ENCODE results near the gene AKAP6. TPM values are rescaled to one million over a fixed set of nuclear protein-coding genes. Genes with fewer than 3 reads are reported as not detected.

The AKAP6 gene
- total RNA-seq, 2 experiments from 2014 or later, result 0.13 to 0.72 TPM

- POLR2A ChIA-PET, result no interaction called here
Measured at GRCh38 chr14:32800320-32800719, 471.2 kb downstream of the AKAP6 start.

DNA sequence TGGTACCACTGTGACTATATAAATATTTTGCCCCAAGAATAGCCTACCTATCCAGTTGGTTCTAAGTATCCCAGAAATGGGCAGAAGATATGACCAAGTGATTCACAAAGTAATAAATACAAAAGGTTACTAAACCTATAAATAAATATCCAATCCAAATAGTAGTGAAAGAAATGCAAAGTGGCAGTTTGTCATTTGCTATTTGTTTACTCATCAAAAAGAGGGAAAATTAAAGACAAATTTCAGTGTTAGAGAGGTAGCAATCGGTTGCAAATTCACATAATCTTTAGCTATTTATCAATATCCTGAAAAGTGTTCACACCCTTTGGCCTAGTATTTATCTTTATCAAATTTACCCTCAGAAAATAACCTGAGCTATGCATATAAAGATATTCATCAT lies 473.2 kb downstream of the AKAP6 start:
- no TSS peak for BruUV-seq (replicated peaks)
- no peaks in the 10 kb centered on the region for H3K79me2 ChIP-seq (ENCODE audit: insufficient read depth, low read depth, low read length)
- no peaks in the 10 kb centered on the region for H3K4me1 ChIP-seq (ENCODE audit: insufficient read depth, low read length, poor library complexity, severe bottlenecking)
- TF ChIP-seq CTCF (conservative IDR thresholded peaks at IDR 0.05; ENCODE audit: low read length) (no peak), EZH2phosphoT487 (IDR thresholded peaks at IDR 0.05; ENCODE audit: borderline replicate concordance, low read depth, low read length) (no peak)
- ChIA-PET CTCF (ENCODE audit: unreplicated experiment) (no interaction called here), POLR2A (no interaction called here)
- intact Hi-C loops (cut with micrococcal nuclease; ENCODE audit: unreplicated experiment), result no loop called here
- no peaks in the 10 kb centered on the region for H4K20me1 ChIP-seq (ENCODE audit: insufficient read depth, low read length)
- H3K4me3 ChIP-seq (ENCODE audit: low read depth, low read length, poor library complexity, severe bottlenecking), result no peak overlapping the region
- H3K9me2 ChIP-seq (ENCODE audit: insufficient read depth, low read length), result no peaks in the 10 kb centered on the region
- no peak overlapping the region for H2AFZ ChIP-seq (ENCODE audit: low read length)
- no peak overlapping the region for H3K4me2 ChIP-seq (ENCODE audit: low read length)
- H3K36me3 ChIP-seq (ENCODE audit: insufficient read depth, low read length), result no peaks in the 10 kb centered on the region
- peaks cover 10% of the 10 kb centered on the region; the same call in 1 of the 2 replicates for H3K9me3 ChIP-seq (ENCODE audit: low read length)
- DNase-seq (ENCODE audit: low spot score), result no peak
- H3K27ac ChIP-seq (ENCODE audit: low read depth, low read length, poor library complexity, severe bottlenecking), result no peak overlapping the region

More at GRCh38 chr14:32800320-32800719, 471.2 kb downstream of the AKAP6 start:
- intact Hi-C loops (cut with micrococcal nuclease; ENCODE audit: unreplicated experiment), result no loop called here
- no TSS peak for BruUV-seq (replicated peaks)
- H3K4me3 ChIP-seq (ENCODE audit: low read depth, low read length, poor library complexity, severe bottlenecking), result no peak overlapping the region
- DNase-seq (ENCODE audit: low spot score), result no peak
- H3K4me1 ChIP-seq (ENCODE audit: insufficient read depth, low read length, poor library complexity, severe bottlenecking), result no peaks in the 10 kb centered on the region
- CTCF ChIA-PET (ENCODE audit: unreplicated experiment), result no interaction called here
- H4K20me1 ChIP-seq (ENCODE audit: insufficient read depth, low read length), result no peaks in the 10 kb centered on the region
- no peaks in the 10 kb centered on the region for H3K36me3 ChIP-seq (ENCODE audit: insufficient read depth, low read length)
- no peaks in the 10 kb centered on the region for H3K79me2 ChIP-seq (ENCODE audit: insufficient read depth, low read depth, low read length)
- no peak overlapping the region for H2AFZ ChIP-seq (ENCODE audit: low read length)
- no peaks in the 10 kb centered on the region for H3K9me2 ChIP-seq (ENCODE audit: insufficient read depth, low read length)
- TF ChIP-seq CTCF (conservative IDR thresholded peaks at IDR 0.05; ENCODE audit: low read length), result no peak
- no peak for TF ChIP-seq EZH2phosphoT487 (IDR thresholded peaks at IDR 0.05; ENCODE audit: borderline replicate concordance, low read depth, low read length)
- H3K4me2 ChIP-seq (ENCODE audit: low read length), result no peak overlapping the region
- peaks cover 10% of the 10 kb centered on the region; the same call in 1 of the 2 replicates for H3K9me3 ChIP-seq (ENCODE audit: low read length)
- H3K27ac ChIP-seq (ENCODE audit: low read depth, low read length, poor library complexity, severe bottlenecking), result no peak overlapping the region

DNA sequence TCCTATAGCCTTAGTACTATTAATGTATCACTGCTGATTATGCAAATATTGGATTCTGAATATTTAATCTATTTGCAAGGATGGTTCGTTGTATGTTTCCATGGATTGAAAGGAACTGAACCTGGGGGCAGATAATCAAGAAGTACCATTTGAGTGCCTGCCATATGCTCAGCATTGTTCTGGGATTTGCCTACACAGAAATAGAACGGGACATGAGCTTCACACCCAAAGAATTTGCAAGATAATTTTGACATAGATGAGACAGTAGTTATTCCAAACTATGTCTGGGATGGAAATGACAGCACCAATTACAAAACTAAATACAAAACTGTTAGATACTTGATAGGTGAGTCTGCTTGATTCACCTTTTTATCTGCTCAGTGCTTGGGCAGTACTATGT lies 476.9 kb downstream of the AKAP6 start:
- Histone ChIP-seq H3K36me3 (ENCODE audit: insufficient read depth, low read length) (no peaks in the 10 kb centered on the region), H3K9me3 (ENCODE audit: low read length) (peaks cover 10% of the 10 kb centered on the region; the same call in 1 of the 2 replicates), H3K9me2 (ENCODE audit: insufficient read depth, low read length) (no peaks in the 10 kb centered on the region), H3K4me2 (ENCODE audit: low read length) (no peak overlapping the region), H2AFZ (ENCODE audit: low read length) (no peak overlapping the region), H3K79me2 (ENCODE audit: insufficient read depth, low read depth, low read length) (no peaks in the 10 kb centered on the region), H3K4me1 (ENCODE audit: insufficient read depth, low read length, poor library complexity, severe bottlenecking) (no peaks in the 10 kb centered on the region), H4K20me1 (ENCODE audit: insufficient read depth, low read length) (no peaks in the 10 kb centered on the region), H3K27ac (ENCODE audit: low read depth, low read length, poor library complexity, severe bottlenecking) (no peak overlapping the region), H3K4me3 (ENCODE audit: low read depth, low read length, poor library complexity, severe bottlenecking) (no peak overlapping the region)
- BruUV-seq (replicated peaks), result no TSS peak
- intact Hi-C loops (cut with micrococcal nuclease; ENCODE audit: unreplicated experiment), result no loop called here
- CTCF ChIA-PET (ENCODE audit: unreplicated experiment), result no interaction called here
- TF ChIP-seq CTCF (conservative IDR thresholded peaks at IDR 0.05; ENCODE audit: low read length), result no peak
- no peak for TF ChIP-seq EZH2phosphoT487 (IDR thresholded peaks at IDR 0.05; ENCODE audit: borderline replicate concordance, low read depth, low read length)
- POLR2A ChIA-PET, result no interaction called here
- DNase-seq (ENCODE audit: low spot score), result no peak

Data from OCI-LY7 (cell line).